IPS-20b (cell line): Measurements from ENCODE around the gene NOL4L.

Source experiments
- H3K27ac ChIP-seq: one replicate; pipeline ENCODE4 v1.5.1; 2013; ENCODE audit warnings: low read length
- H3K27me3 ChIP-seq: 2 replicates; pipeline ENCODE4 v1.6.1; 2013; ENCODE audit warnings: mild to moderate bottlenecking, low read length, inconsistent platforms; ENCODE audit not compliant: insufficient read depth
- H3K36me3 ChIP-seq: 2 replicates; pipeline ENCODE4 v1.6.1; 2013; ENCODE audit warnings: low read depth, mild to moderate bottlenecking, inconsistent platforms, low read length, moderate library complexity; ENCODE audit not compliant: insufficient read depth
- H3K4me1 ChIP-seq: 2 replicates; pipeline ENCODE4 v1.6.1; 2013; ENCODE audit warnings: mild to moderate bottlenecking, control low read depth, inconsistent platforms, low read length, moderate library complexity; ENCODE audit not compliant: insufficient read depth
- H3K4me3 ChIP-seq: 2 replicates; pipeline ENCODE4 v1.5.1; 2013; ENCODE audit warnings: mild to moderate bottlenecking, low read length, inconsistent platforms
- H3K9ac ChIP-seq: 2 replicates; pipeline ENCODE4 v1.6.1; 2013; ENCODE audit warnings: low read depth, mild to moderate bottlenecking, inconsistent platforms, low read length, moderate library complexity
- H3K9me3 ChIP-seq: 2 replicates; pipeline ENCODE4 v1.6.1; 2013; ENCODE audit warnings: mild to moderate bottlenecking, low read depth, low read length, inconsistent platforms; ENCODE audit not compliant: insufficient read depth

Gene NOL4L

GRCh38 chr20:32528171-32528891, 56.8 kb downstream of the NOL4L start:
- no peak overlapping the region for H3K4me3 ChIP-seq
- peaks cover 35% of the 10 kb centered on the region for H3K27me3 ChIP-seq
- H3K9me3 ChIP-seq = no peaks in the 10 kb centered on the region
- H3K9ac ChIP-seq = no peak overlapping the region
- no peak overlapping the region for H3K27ac ChIP-seq
- no peaks in the 10 kb centered on the region; the same call in 1 of the 2 replicates for H3K4me1 ChIP-seq
- H3K36me3 ChIP-seq = no peaks in the 10 kb centered on the region

- no peak overlapping the region for H3K4me3 ChIP-seq
- H3K27ac ChIP-seq = no peak overlapping the region
- no peak overlapping the region for H3K9ac ChIP-seq
- H3K27me3 ChIP-seq = peaks cover 35% of the 10 kb centered on the region
- H3K4me1 ChIP-seq = no peaks in the 10 kb centered on the region; the same call in 1 of the 2 replicates
- H3K36me3 ChIP-seq = no peaks in the 10 kb centered on the region
- H3K9me3 ChIP-seq = no peaks in the 10 kb centered on the region
Measured at GRCh38 chr20:32527447-32528055, 57.6 kb downstream of the NOL4L start.

- no peaks in the 10 kb centered on the region; the same call in 1 of the 2 replicates for H3K4me1 ChIP-seq
- no peaks in the 10 kb centered on the region for H3K9me3 ChIP-seq
- H3K9ac ChIP-seq = no peak overlapping the region
- H3K27me3 ChIP-seq = peaks cover 35% of the 10 kb centered on the region
- H3K27ac ChIP-seq = no peak overlapping the region
- no peaks in the 10 kb centered on the region for H3K36me3 ChIP-seq
- H3K4me3 ChIP-seq = no peak overlapping the region
Measured at GRCh38 chr20:32527052-32527446, 58.1 kb downstream of the NOL4L start.

GRCh38 chr20:32526541-32526940, 58.6 kb downstream of the NOL4L start:
- Histone ChIP-seq H3K9ac (no peak overlapping the region), H3K27me3 (peaks cover 35% of the 10 kb centered on the region), H3K9me3 (no peaks in the 10 kb centered on the region), H3K36me3 (no peaks in the 10 kb centered on the region), H3K4me3 (no peak overlapping the region), H3K27ac (no peak overlapping the region), H3K4me1 (no peaks in the 10 kb centered on the region; the same call in 1 of the 2 replicates)

- Histone ChIP-seq H3K4me3 (no peak overlapping the region), H3K27ac (no peak overlapping the region), H3K36me3 (no peaks in the 10 kb centered on the region), H3K9me3 (no peaks in the 10 kb centered on the region), H3K27me3 (peaks cover 35% of the 10 kb centered on the region), H3K4me1 (no peaks in the 10 kb centered on the region; the same call in 1 of the 2 replicates), H3K9ac (no peak overlapping the region)
Measured at GRCh38 chr20:32526125-32526524, 59.0 kb downstream of the NOL4L start.

- no peak overlapping the region for H3K27ac ChIP-seq
- H3K4me1 ChIP-seq = no peaks in the 10 kb centered on the region; the same call in 1 of the 2 replicates
- no peak overlapping the region for H3K9ac ChIP-seq
- H3K9me3 ChIP-seq = no peaks in the 10 kb centered on the region
- peaks cover 35% of the 10 kb centered on the region for H3K27me3 ChIP-seq
- no peak overlapping the region for H3K4me3 ChIP-seq
- no peaks in the 10 kb centered on the region for H3K36me3 ChIP-seq
Measured at GRCh38 chr20:32524829-32525501, 60.2 kb downstream of the NOL4L start.

GRCh38 chr20:32523613-32524213, 61.4 kb downstream of the NOL4L start:
- H3K27me3 ChIP-seq = peaks cover 23% of the 10 kb centered on the region
- no peaks in the 10 kb centered on the region for H3K36me3 ChIP-seq
- no peak overlapping the region for H3K27ac ChIP-seq
- no peak overlapping the region for H3K9ac ChIP-seq
- no peak overlapping the region for H3K4me3 ChIP-seq
- H3K9me3 ChIP-seq = no peaks in the 10 kb centered on the region
- no peaks in the 10 kb centered on the region; the same call in 1 of the 2 replicates for H3K4me1 ChIP-seq

GRCh38 chr20:32522776-32523612, 62.1 kb downstream of the NOL4L start:
- Histone ChIP-seq H3K9ac (no peak overlapping the region), H3K4me3 (no peak overlapping the region), H3K27ac (no peak overlapping the region), H3K27me3 (peaks cover 16% of the 10 kb centered on the region; the same call in 1 of the 2 replicates), H3K4me1 (no peaks in the 10 kb centered on the region), H3K36me3 (no peaks in the 10 kb centered on the region), H3K9me3 (no peaks in the 10 kb centered on the region)

- Histone ChIP-seq H3K4me1 (no peaks in the 10 kb centered on the region), H3K4me3 (no peak overlapping the region), H3K36me3 (no peaks in the 10 kb centered on the region), H3K27me3 (peaks cover 11% of the 10 kb centered on the region; the same call in 1 of the 2 replicates), H3K9me3 (no peaks in the 10 kb centered on the region), H3K27ac (no peak overlapping the region), H3K9ac (no peak overlapping the region)
Measured at GRCh38 chr20:32522526-32522775, 62.7 kb downstream of the NOL4L start.

- H3K36me3 ChIP-seq = no peaks in the 10 kb centered on the region
- H3K27me3 ChIP-seq = peaks cover 6% of the 10 kb centered on the region; the same call in 1 of the 2 replicates
- H3K4me3 ChIP-seq = 0 out of 2 replicates have a peak overlapping the region, but pooled peaks have one; percentile 18
- H3K9me3 ChIP-seq = no peaks in the 10 kb centered on the region
- no peak overlapping the region for H3K27ac ChIP-seq
- no peaks in the 10 kb centered on the region for H3K4me1 ChIP-seq
- no peak overlapping the region for H3K9ac ChIP-seq
Measured at GRCh38 chr20:32521780-32522525, 63.2 kb downstream of the NOL4L start.

- Histone ChIP-seq H3K36me3 (no peaks in the 10 kb centered on the region), H3K27ac (no peak overlapping the region), H3K4me3 (no peak overlapping the region), H3K27me3 (no peaks in the 10 kb centered on the region), H3K9ac (no peak overlapping the region), H3K9me3 (no peaks in the 10 kb centered on the region), H3K4me1 (no peaks in the 10 kb centered on the region)
Measured at GRCh38 chr20:32520927-32521203, 64.3 kb downstream of the NOL4L start.
